ENCODE results near the gene RPS14. TPM values are rescaled to one million over a fixed set of nuclear protein-coding genes. Genes with fewer than 3 reads are reported as not detected.

Gene RPS14
- polyA plus RNA-seq, 1 donor from 2014 or later, result 3,490 TPM

DNA sequence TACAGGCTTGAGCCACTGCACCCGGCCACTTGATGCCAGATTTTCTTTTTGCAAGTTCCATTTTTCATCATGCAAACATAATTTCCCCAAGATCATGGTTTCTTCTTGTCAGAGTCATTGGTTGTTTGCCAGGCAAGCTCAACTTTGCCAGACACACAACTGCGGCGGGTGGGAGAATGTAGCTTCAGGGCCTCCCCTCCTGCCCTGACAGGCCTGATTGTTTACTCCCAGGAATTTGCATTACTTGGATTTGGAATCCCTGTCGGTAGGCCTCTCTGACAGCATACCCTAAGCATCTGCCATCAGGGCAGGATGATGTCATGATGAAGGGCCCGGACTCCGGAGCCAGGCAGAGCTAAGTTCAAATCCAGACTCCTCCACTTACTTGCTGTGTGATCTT is 15.1 kb downstream of the RPS14 start:
- Histone ChIP-seq H3K79me2 (replicated peaks; ENCODE audit: insufficient read depth, low read length) (no peaks in the 10 kb centered on the region), H3K27ac (ENCODE audit: low read length) (no peak overlapping the region), H3F3A (ENCODE audit: insufficient read depth, low read length, poor library complexity, severe bottlenecking) (no peaks in the 10 kb centered on the region), H3K9me2 (ENCODE audit: insufficient read depth, low read length) (no peaks in the 10 kb centered on the region), H3K27me3 (ENCODE audit: insufficient read depth, low read depth, low read length) (no peaks in the 10 kb centered on the region), H3K36me3 (ENCODE audit: insufficient read depth, low read length) (no peaks in the 10 kb centered on the region), H2AFZ (ENCODE audit: low read depth, low read length) (no peak overlapping the region), H3K4me3 (ENCODE audit: low read length) (no peak overlapping the region), H3K9ac (ENCODE audit: low read length) (no peak overlapping the region), H3K9me3 (ENCODE audit: low read length) (no peaks in the 10 kb centered on the region), H3K4me2 (ENCODE audit: low read length) (no peak overlapping the region), H4K20me1 (ENCODE audit: insufficient read depth) (no peaks in the 10 kb centered on the region)
- TF ChIP-seq EZH2 (IDR thresholded peaks at IDR 0.05; ENCODE audit: borderline replicate concordance, insufficient read depth, low read length, poor library complexity, severe bottlenecking), result no peak
- TF ChIP-seq, protein P1, sequence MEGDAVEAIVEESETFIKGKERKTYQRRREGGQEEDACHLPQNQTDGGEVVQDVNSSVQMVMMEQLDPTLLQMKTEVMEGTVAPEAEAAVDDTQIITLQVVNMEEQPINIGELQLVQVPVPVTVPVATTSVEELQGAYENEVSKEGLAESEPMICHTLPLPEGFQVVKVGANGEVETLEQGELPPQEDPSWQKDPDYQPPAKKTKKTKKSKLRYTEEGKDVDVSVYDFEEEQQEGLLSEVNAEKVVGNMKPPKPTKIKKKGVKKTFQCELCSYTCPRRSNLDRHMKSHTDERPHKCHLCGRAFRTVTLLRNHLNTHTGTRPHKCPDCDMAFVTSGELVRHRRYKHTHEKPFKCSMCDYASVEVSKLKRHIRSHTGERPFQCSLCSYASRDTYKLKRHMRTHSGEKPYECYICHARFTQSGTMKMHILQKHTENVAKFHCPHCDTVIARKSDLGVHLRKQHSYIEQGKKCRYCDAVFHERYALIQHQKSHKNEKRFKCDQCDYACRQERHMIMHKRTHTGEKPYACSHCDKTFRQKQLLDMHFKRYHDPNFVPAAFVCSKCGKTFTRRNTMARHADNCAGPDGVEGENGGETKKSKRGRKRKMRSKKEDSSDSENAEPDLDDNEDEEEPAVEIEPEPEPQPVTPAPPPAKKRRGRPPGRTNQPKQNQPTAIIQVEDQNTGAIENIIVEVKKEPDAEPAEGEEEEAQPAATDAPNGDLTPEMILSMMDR (IDR thresholded peaks at IDR 0.05; ENCODE audit: poor library complexity, severe bottlenecking), result no peak
- no peak for TF ChIP-seq TAF1 (IDR thresholded peaks at IDR 0.05; ENCODE audit: low read depth)
- no peak for TF ChIP-seq EP300 (conservative IDR thresholded peaks at IDR 0.05; ENCODE audit: poor library complexity, severe bottlenecking)
- no peak for TF ChIP-seq RAD21 (conservative IDR thresholded peaks at IDR 0.05)
- no peak for TF ChIP-seq MXI1 (conservative IDR thresholded peaks at IDR 0.05; ENCODE audit: poor library complexity, severe bottlenecking)
- no peak for TF ChIP-seq SMC3 (conservative IDR thresholded peaks at IDR 0.05; ENCODE audit: poor library complexity)
- TF ChIP-seq REST (IDR thresholded peaks at IDR 0.05; ENCODE audit: borderline replicate concordance), result no peak
- TF ChIP-seq POLR2AphosphoS5 (IDR thresholded peaks at IDR 0.05), result no peak

GRCh38 chr5:150431574-150431973 is 18.0 kb downstream of the RPS14 start:
- Histone ChIP-seq H4K20me1 (ENCODE audit: insufficient read depth) (no peaks in the 10 kb centered on the region), H3K4me3 (ENCODE audit: low read length) (no peak overlapping the region), H2AFZ (ENCODE audit: low read depth, low read length) (no peak overlapping the region), H3K9ac (ENCODE audit: low read length) (no peak overlapping the region), H3K79me2 (replicated peaks; ENCODE audit: insufficient read depth, low read length) (no peaks in the 10 kb centered on the region), H3K9me2 (ENCODE audit: insufficient read depth, low read length) (no peaks in the 10 kb centered on the region), H3K4me2 (ENCODE audit: low read length) (no peak overlapping the region), H3K36me3 (ENCODE audit: insufficient read depth, low read length) (no peaks in the 10 kb centered on the region), H3K27me3 (ENCODE audit: insufficient read depth, low read depth, low read length) (no peaks in the 10 kb centered on the region), H3F3A (ENCODE audit: insufficient read depth, low read length, poor library complexity, severe bottlenecking) (no peaks in the 10 kb centered on the region), H3K27ac (ENCODE audit: low read length) (no peak overlapping the region), H3K9me3 (ENCODE audit: low read length) (no peaks in the 10 kb centered on the region)
- no peak for TF ChIP-seq SMC3 (conservative IDR thresholded peaks at IDR 0.05; ENCODE audit: poor library complexity)
- TF ChIP-seq MXI1 (conservative IDR thresholded peaks at IDR 0.05; ENCODE audit: poor library complexity, severe bottlenecking), result no peak
- TF ChIP-seq POLR2AphosphoS5 (IDR thresholded peaks at IDR 0.05), result peak; percentile 28

DNA sequence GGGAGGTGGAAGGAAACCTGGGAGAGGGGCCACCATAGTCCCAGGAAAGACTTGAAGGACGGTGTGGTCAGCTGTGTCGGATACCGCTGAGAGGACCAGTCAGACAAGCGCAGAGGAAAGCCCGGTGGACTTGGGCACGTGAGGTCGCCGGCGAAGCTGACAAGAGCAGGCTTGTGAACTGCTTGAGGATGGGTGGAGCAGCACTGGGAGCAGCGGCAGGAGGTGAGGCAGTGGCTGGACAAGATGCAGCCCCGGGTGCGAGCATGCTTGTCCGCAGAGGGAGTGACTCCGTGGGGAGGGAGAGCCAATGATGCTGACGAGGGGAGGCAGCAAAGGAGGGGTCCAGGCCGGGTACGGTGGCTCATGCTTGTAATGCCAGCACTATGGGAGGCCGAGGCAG is 18.5 kb downstream of the RPS14 start:
- Histone ChIP-seq H3K9me3 (ENCODE audit: low read length) (no peaks in the 10 kb centered on the region), H3K9ac (ENCODE audit: low read length) (no peak overlapping the region), H3K4me3 (ENCODE audit: low read length) (no peak overlapping the region), H3K27ac (ENCODE audit: low read length) (no peak overlapping the region), H3K79me2 (replicated peaks; ENCODE audit: insufficient read depth, low read length) (no peaks in the 10 kb centered on the region), H2AFZ (ENCODE audit: low read depth, low read length) (no peak overlapping the region), H4K20me1 (ENCODE audit: insufficient read depth) (no peaks in the 10 kb centered on the region), H3K9me2 (ENCODE audit: insufficient read depth, low read length) (no peaks in the 10 kb centered on the region), H3K36me3 (ENCODE audit: insufficient read depth, low read length) (no peaks in the 10 kb centered on the region), H3K4me2 (ENCODE audit: low read length) (no peak overlapping the region), H3K27me3 (ENCODE audit: insufficient read depth, low read depth, low read length) (no peaks in the 10 kb centered on the region), H3F3A (ENCODE audit: insufficient read depth, low read length, poor library complexity, severe bottlenecking) (no peaks in the 10 kb centered on the region)
- TF ChIP-seq EZH2 (IDR thresholded peaks at IDR 0.05; ENCODE audit: borderline replicate concordance, insufficient read depth, low read length, poor library complexity, severe bottlenecking), result no peak
- TF ChIP-seq REST (IDR thresholded peaks at IDR 0.05; ENCODE audit: borderline replicate concordance), result no peak
- TF ChIP-seq, protein P1 (IDR thresholded peaks at IDR 0.05; ENCODE audit: poor library complexity, severe bottlenecking), result no peak
- no peak for TF ChIP-seq EP300 (conservative IDR thresholded peaks at IDR 0.05; ENCODE audit: poor library complexity, severe bottlenecking)
- TF ChIP-seq RAD21 (conservative IDR thresholded peaks at IDR 0.05), result no peak
- TF ChIP-seq SMC3 (conservative IDR thresholded peaks at IDR 0.05; ENCODE audit: poor library complexity), result no peak
- TF ChIP-seq TAF1 (IDR thresholded peaks at IDR 0.05; ENCODE audit: low read depth), result no peak
- no peak for TF ChIP-seq MXI1 (conservative IDR thresholded peaks at IDR 0.05; ENCODE audit: poor library complexity, severe bottlenecking)
- no peak for TF ChIP-seq POLR2AphosphoS5 (IDR thresholded peaks at IDR 0.05)

Measured in neural cell (in vitro differentiated cells).